HepG2 (cell line): ENCODE results near the gene CCT7. TPM values are rescaled to one million over a fixed set of nuclear protein-coding genes. Genes with fewer than 3 reads are reported as not detected.

Source experiments
- ATF1 ChIP-seq: IDR thresholded peaks from 2 replicates; pipeline ENCODE4 v1.6.1; 2016; ENCODE audit warnings: mild to moderate bottlenecking, control low read depth
- BRCA1 ChIP-seq: sonication (generic); formaldehyde crosslinking; IDR thresholded peaks from 2 replicates; pipeline ENCODE4 v1.4.0; 2020; ENCODE audit warnings: missing genetic modification reagents
- CREB1 ChIP-seq, 2 experiments: fragments of 450-650 bp in 1 of 2; IDR thresholded peaks; 2 replicates each; pipeline ENCODE4 v1.6.1; 2016 to 2017; ENCODE audit warnings: control low read depth in 1 of 2, mild to moderate bottlenecking in 1 of 2, missing compliant biosample characterization in 1 of 2, missing genetic modification characterization in 1 of 2
- FOXO1 ChIP-seq: sonication (generic); formaldehyde crosslinking; IDR thresholded peaks from 2 replicates; pipeline ENCODE4 v1.4.0; 2020; ENCODE audit warnings: missing genetic modification reagents
- HNF4A ChIP-seq: sonication (generic); formaldehyde crosslinking; IDR thresholded peaks from 2 replicates; pipeline ENCODE4 v1.4.0; 2020; ENCODE audit warnings: missing genetic modification reagents
- KDM4B ChIP-seq: sonication (generic); formaldehyde crosslinking; IDR thresholded peaks from 2 replicates; pipeline ENCODE4 v1.4.0; 2020; ENCODE audit warnings: missing genetic modification reagents
- KMT2A ChIP-seq: sonication (generic); formaldehyde crosslinking; IDR thresholded peaks from 2 replicates; pipeline ENCODE4 v1.4.0; 2020; ENCODE audit warnings: missing genetic modification reagents
- NCOA1 ChIP-seq: sonication (generic); formaldehyde crosslinking; IDR thresholded peaks from 2 replicates; pipeline ENCODE4 v1.9.0; 2021; ENCODE audit warnings: missing genetic modification reagents
- SALL1 ChIP-seq: sonication (generic); formaldehyde crosslinking; IDR thresholded peaks from 2 replicates; pipeline ENCODE4 v1.8.0; 2022; ENCODE audit warnings: mild to moderate bottlenecking, missing genetic modification reagents
- SRSF4 ChIP-seq: fragments of 200-400 bp; formaldehyde crosslinking; IDR thresholded peaks from one replicate; pipeline ENCODE4 v1.6.1; 2018; ENCODE audit warnings: mild to moderate bottlenecking, low read depth, low read length, moderate library complexity; ENCODE audit not compliant: poor library complexity, severe bottlenecking
- TOPORS ChIP-seq: sonication (generic); formaldehyde crosslinking; IDR thresholded peaks from 2 replicates; pipeline ENCODE4 v1.8.0; 2023; ENCODE audit warnings: mild to moderate bottlenecking, missing genetic modification reagents
- ZFP90 ChIP-seq: sonication (generic); formaldehyde crosslinking; IDR thresholded peaks from 2 replicates; pipeline ENCODE4 v1.8.0; 2022; ENCODE audit warnings: missing genetic modification reagents, mild to moderate bottlenecking, inconsistent platforms, borderline replicate concordance
- ZMYM3 ChIP-seq: sonication (generic); formaldehyde crosslinking; IDR thresholded peaks from 2 replicates; pipeline ENCODE4 v1.5.1; 2020; ENCODE audit warnings: mild to moderate bottlenecking, missing genetic modification reagents
- ZNF317 ChIP-seq: sonication (generic); formaldehyde crosslinking; IDR thresholded peaks from 2 replicates; pipeline ENCODE4 v1.5.0; 2020; ENCODE audit warnings: mild to moderate bottlenecking, missing genetic modification reagents
- ZNF446 ChIP-seq: sonication (generic); formaldehyde crosslinking; IDR thresholded peaks from 2 replicates; pipeline ENCODE4 v1.5.0; 2020; ENCODE audit warnings: mild to moderate bottlenecking, missing genetic modification reagents
- ZNF510 ChIP-seq: sonication (generic); formaldehyde crosslinking; IDR thresholded peaks from 2 replicates; pipeline ENCODE4 v1.4.0; 2020; ENCODE audit warnings: low read depth, mild to moderate bottlenecking, missing genetic modification reagents
- ZNF629 ChIP-seq: sonication (generic); formaldehyde crosslinking; conservative IDR thresholded peaks from 2 replicates; pipeline ENCODE4 v1.5.0; 2020; ENCODE audit warnings: missing genetic modification reagents
- ZNF691 ChIP-seq: sonication (generic); formaldehyde crosslinking; IDR thresholded peaks from 2 replicates; pipeline ENCODE4 v1.4.0; 2020; ENCODE audit warnings: missing genetic modification reagents, low read depth, mild to moderate bottlenecking, borderline replicate concordance
- ZNF761 ChIP-seq: sonication (generic); formaldehyde crosslinking; conservative IDR thresholded peaks from 2 replicates; pipeline ENCODE4 v1.4.0; 2020; ENCODE audit warnings: mild to moderate bottlenecking, missing genetic modification reagents
- polyA plus RNA-seq, 8 experiments: library from polyadenylated mRNA; depleted of rRNA in 3 of 8; stranded (reverse) in 7 of 8; unstranded in 1 of 8; fragments of >200 nt; fragmentation: Illumina TruSeq in 4 of 8; extraction: Trizol in 4 of 8; gene quantifications; 2 replicates each; pipeline versions ENCODE4 v1.2.1 to v1.2.3, GENCODE V29; 2011 to 2016; ENCODE audit warnings: low read depth in 4 of 8, missing spikeins in 1 of 8, mixed read lengths in 1 of 8; ENCODE audit not compliant: insufficient read depth in 1 of 8
- total RNA-seq, 5 experiments: library from RNA; depleted of rRNA; stranded (reverse); fragments of >200 nt; fragmentation: Illumina TruSeq; extraction: Trizol; gene quantifications; 2 replicates each; pipeline ENCODE4 v1.2.3, GENCODE V29; 2016; ENCODE audit warnings: low read depth in 1 of 5
- TF ChIP-seq, protein P1 (sequence below): sonication (generic); IDR thresholded peaks from 2 replicates; pipeline ENCODE4 v1.6.1; 2016; ENCODE audit warnings: low read depth, borderline replicate concordance
- TF ChIP-seq, protein P2 (sequence below): fragments of 450-650 bp; IDR thresholded peaks from 2 replicates; pipeline ENCODE4 v1.6.1; 2016
- TF ChIP-seq, protein P3 (sequence below): sonication (generic); formaldehyde crosslinking; IDR thresholded peaks from 2 replicates; pipeline ENCODE4 v1.9.0; 2021; ENCODE audit warnings: missing genetic modification reagents, borderline replicate concordance

The CCT7 gene
- total and polyA plus RNA-seq, 2 of the 13 experiments (the other 11 are each of a cell fraction or from before 2014, with no cell fraction given): 347 to 517 TPM

DNA sequence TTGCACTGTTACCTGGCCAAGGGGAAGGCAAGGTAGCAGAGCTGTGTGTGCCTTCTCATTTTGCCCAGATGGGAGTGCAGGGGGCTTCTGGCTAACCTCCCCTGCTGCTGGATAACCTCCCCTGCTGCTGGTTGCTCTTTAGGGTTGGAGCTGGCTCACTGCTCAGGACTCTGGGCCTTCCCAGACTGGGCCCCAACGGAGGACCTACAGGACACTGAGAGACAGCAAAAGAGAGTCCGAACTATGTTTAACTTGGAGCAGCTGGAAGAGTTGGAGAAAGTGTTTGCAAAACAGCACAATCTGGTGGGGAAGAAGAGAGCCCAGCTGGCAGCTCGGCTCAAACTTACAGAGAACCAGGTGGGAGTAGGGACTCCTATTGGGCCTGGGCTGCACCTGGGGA lies 25.9 kb upstream of the CCT7 start (continued):
- TF ChIP-seq ZNF629 (CRISPR knock-in tag) (no peak), SRSF4 (no peak), ZFP90 (CRISPR knock-in tag) (no peak), FOXO1 (no peak), ZNF510 (CRISPR knock-in tag) (no peak), ZNF317 (CRISPR knock-in tag) (0 out of 2 replicates have a peak, but pooled peaks have one; percentile 60), KMT2A (CRISPR knock-in tag) (no peak), ATF1 (CRISPR knock-in tag) (no peak), ZMYM3 (peak; percentile 42; the same call in 1 of the 2 replicates), TOPORS (CRISPR knock-in tag) (no peak), BRCA1 (no peak), HNF4A (CRISPR knock-in tag) (no peak), CREB1 (IDR thresholded peaks at IDR 0.05) (no peak), CREB1 (CRISPR knock-in tag; IDR thresholded peaks at IDR 0.05) (no peak), KDM4B (CRISPR knock-in tag) (no peak), SALL1 (CRISPR knock-in tag) (peak; percentile 26; the same call in 1 of the 2 replicates), NCOA1 (no peak), ZNF691 (CRISPR knock-in tag) (no peak), ZNF761 (CRISPR knock-in tag) (no peak), ZNF446 (CRISPR knock-in tag) (no peak)
- TF ChIP-seq, protein P1, sequence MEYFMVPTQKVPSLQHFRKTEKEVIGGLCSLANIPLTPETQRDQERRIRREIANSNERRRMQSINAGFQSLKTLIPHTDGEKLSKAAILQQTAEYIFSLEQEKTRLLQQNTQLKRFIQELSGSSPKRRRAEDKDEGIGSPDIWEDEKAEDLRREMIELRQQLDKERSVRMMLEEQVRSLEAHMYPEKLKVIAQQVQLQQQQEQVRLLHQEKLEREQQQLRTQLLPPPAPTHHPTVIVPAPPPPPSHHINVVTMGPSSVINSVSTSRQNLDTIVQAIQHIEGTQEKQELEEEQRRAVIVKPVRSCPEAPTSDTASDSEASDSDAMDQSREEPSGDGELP: peak; percentile 56; the same call in 1 of the 2 replicates
- TF ChIP-seq, protein P2, sequence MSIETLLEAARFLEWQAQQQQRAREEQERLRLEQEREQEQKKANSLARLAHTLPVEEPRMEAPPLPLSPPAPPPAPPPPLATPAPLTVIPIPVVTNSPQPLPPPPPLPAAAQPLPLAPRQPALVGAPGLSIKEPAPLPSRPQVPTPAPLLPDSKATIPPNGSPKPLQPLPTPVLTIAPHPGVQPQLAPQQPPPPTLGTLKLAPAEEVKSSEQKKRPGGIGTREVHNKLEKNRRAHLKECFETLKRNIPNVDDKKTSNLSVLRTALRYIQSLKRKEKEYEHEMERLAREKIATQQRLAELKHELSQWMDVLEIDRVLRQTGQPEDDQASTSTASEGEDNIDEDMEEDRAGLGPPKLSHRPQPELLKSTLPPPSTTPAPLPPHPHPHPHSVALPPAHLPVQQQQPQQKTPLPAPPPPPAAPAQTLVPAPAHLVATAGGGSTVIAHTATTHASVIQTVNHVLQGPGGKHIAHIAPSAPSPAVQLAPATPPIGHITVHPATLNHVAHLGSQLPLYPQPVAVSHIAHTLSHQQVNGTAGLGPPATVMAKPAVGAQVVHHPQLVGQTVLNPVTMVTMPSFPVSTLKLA: no peak
- TF ChIP-seq, protein P3, sequence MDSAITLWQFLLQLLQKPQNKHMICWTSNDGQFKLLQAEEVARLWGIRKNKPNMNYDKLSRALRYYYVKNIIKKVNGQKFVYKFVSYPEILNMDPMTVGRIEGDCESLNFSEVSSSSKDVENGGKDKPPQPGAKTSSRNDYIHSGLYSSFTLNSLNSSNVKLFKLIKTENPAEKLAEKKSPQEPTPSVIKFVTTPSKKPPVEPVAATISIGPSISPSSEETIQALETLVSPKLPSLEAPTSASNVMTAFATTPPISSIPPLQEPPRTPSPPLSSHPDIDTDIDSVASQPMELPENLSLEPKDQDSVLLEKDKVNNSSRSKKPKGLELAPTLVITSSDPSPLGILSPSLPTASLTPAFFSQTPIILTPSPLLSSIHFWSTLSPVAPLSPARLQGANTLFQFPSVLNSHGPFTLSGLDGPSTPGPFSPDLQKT (CRISPR knock-in tag): no peak
